Duodenal mucosa (tissue), 2 donors: ENCODE measurements around the gene ACTN4.

Source experiments
- H3K27ac ChIP-seq: one replicate; pipeline ENCODE4 v1.7.0; 2013; ENCODE audit warnings: low read depth, low read length
- H3K27me3 ChIP-seq, 2 donors: one replicate each; pipeline ENCODE4 v1.7.0; 2013; ENCODE audit warnings: low read length in 2 of 2, control low read depth in 1 of 2; ENCODE audit not compliant: insufficient read depth in 2 of 2, control insufficient read depth in 1 of 2
- H3K36me3 ChIP-seq, 2 donors: one replicate each; pipeline ENCODE4 v1.7.0; 2013; ENCODE audit warnings: low read length in 2 of 2, control low read depth in 1 of 2; ENCODE audit not compliant: insufficient read depth in 2 of 2, control insufficient read depth in 1 of 2
- H3K4me1 ChIP-seq, 2 donors: one replicate each; pipeline ENCODE4 v1.7.0; 2013; ENCODE audit warnings: low read length in 2 of 2, control low read depth in 1 of 2; ENCODE audit not compliant: insufficient read depth in 2 of 2, control insufficient read depth in 1 of 2
- H3K4me3 ChIP-seq, 2 donors: one replicate each; pipeline ENCODE4 v1.7.0; 2013; ENCODE audit warnings: low read length in 2 of 2, low read depth in 1 of 2
- H3K9ac ChIP-seq, 2 donors: one replicate each; pipeline ENCODE4 v1.7.0; 2013; ENCODE audit warnings: low read length in 2 of 2, low read depth in 1 of 2
- H3K9me3 ChIP-seq, 2 donors: one replicate each; pipeline ENCODE4 v1.7.0; 2013; ENCODE audit warnings: low read length in 2 of 2, control low read depth in 1 of 2; ENCODE audit not compliant: control insufficient read depth in 1 of 2

ACTN4 gene

GRCh38 chr19:38722947-38723605 lies 75.6 kb downstream of the ACTN4 start:
- Histone ChIP-seq H3K27ac (no peak overlapping the region), H3K4me3 (no peak overlapping the region), H3K9ac (no peak overlapping the region), H3K4me1 (no peaks in the 10 kb centered on the region), H3K36me3 (peaks cover 83 to 100% of the 10 kb centered on the region in 2 donors), H3K27me3 (no peaks in the 10 kb centered on the region), H3K9me3 (no peaks in the 10 kb centered on the region)

- no peaks in the 10 kb centered on the region for H3K9me3 ChIP-seq
- no peak overlapping the region for H3K4me3 ChIP-seq
- H3K27ac ChIP-seq: no peak overlapping the region
- no peak overlapping the region for H3K9ac ChIP-seq
- H3K4me1 ChIP-seq: no peaks in the 10 kb centered on the region
- peaks cover 81 to 98% of the 10 kb centered on the region in 2 donors for H3K36me3 ChIP-seq
- no peaks in the 10 kb centered on the region for H3K27me3 ChIP-seq
These were observed 76.1 kb downstream of the ACTN4 start for GRCh38 chr19:38723606-38723965.

- Histone ChIP-seq H3K9ac (no peak overlapping the region), H3K36me3 (peaks cover 84 to 98% of the 10 kb centered on the region in 2 donors), H3K4me1 (no peaks in the 10 kb centered on the region), H3K4me3 (no peak overlapping the region), H3K27ac (no peak overlapping the region), H3K27me3 (no peaks in the 10 kb centered on the region), H3K9me3 (no peaks in the 10 kb centered on the region)
These were observed 76.8 kb downstream of the ACTN4 start for GRCh38 chr19:38723990-38724854.

DNA sequence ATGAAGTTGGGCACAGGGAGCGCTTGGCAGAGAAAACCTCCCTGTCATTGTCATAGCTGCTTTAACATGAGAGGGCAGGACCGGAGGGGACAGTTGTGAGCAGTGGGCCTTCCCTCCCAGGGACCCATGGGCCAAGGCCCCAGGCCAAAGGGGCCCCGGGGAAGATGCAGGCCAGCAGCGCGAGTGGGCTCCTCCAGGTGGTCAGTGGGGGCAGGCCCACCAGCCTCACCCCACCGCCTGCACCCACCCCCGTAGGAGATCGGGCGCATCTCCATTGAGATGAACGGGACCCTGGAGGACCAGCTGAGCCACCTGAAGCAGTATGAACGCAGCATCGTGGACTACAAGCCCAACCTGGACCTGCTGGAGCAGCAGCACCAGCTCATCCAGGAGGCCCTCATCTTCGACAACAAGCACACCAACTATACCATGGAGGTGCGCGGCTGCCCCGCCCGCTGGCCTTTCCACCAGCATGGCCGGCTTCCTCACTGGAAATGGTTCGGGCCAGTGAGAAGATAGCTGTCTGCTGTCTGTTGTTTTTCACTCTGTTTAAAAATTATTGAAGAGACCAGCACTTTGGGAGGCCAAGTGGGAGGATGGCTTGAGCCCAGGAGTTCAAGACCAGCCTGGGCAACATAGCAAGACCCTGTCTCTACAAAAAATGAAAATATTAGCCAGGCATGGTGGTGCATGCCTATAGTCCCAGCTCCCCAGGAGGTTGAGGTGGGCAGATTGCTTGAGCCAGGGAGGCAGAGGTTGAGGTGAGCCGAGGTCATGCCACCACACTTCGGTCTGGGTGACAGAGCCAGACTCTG lies 78.2 kb downstream of the ACTN4 start:
- H3K27me3 ChIP-seq: no peaks in the 10 kb centered on the region
- peaks cover 79 to 93% of the 10 kb centered on the region in 2 donors for H3K36me3 ChIP-seq
- no peak overlapping the region for H3K27ac ChIP-seq
- H3K4me3 ChIP-seq: no peak overlapping the region
- H3K9me3 ChIP-seq: no peaks in the 10 kb centered on the region
- H3K4me1 ChIP-seq: peaks cover 5 to 6% of the 10 kb centered on the region in 2 donors
- H3K9ac ChIP-seq: no peak overlapping the region

DNA sequence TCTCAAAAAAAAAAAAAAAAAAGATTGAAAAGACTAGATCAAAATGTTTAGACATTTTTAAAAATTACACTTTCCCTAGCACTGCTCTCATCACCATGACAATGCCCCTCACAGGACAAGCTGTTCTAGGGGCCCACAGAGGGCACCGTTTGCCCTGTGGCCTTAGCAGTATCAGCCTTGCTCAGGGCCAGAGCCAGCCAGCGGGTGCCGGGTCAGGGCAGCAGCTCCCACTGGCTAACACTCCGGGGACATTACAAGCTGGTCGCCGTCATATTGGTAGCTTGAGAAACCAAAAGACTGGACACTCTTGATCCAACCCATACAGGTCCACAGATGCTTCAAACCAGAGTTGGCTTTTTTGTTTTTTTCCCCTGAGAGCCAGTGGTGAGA lies 78.8 kb downstream of the ACTN4 start:
- peaks cover 79 to 93% of the 10 kb centered on the region in 2 donors for H3K36me3 ChIP-seq
- no peaks in the 10 kb centered on the region for H3K9me3 ChIP-seq
- H3K4me3 ChIP-seq: no peak overlapping the region
- H3K27ac ChIP-seq: no peak overlapping the region
- no peak overlapping the region for H3K9ac ChIP-seq
- H3K27me3 ChIP-seq: no peaks in the 10 kb centered on the region
- peaks cover 11% of the 10 kb centered on the region in 2 donors for H3K4me1 ChIP-seq

- Histone ChIP-seq H3K4me1 (peaks cover 16% of the 10 kb centered on the region in 2 donors), H3K9ac (no peak overlapping the region), H3K27ac (no peak overlapping the region), H3K36me3 (peaks cover 76 to 90% of the 10 kb centered on the region in 2 donors), H3K4me3 (no peak overlapping the region), H3K27me3 (no peaks in the 10 kb centered on the region), H3K9me3 (no peaks in the 10 kb centered on the region)
These were observed 79.4 kb downstream of the ACTN4 start for GRCh38 chr19:38726761-38727301.

DNA sequence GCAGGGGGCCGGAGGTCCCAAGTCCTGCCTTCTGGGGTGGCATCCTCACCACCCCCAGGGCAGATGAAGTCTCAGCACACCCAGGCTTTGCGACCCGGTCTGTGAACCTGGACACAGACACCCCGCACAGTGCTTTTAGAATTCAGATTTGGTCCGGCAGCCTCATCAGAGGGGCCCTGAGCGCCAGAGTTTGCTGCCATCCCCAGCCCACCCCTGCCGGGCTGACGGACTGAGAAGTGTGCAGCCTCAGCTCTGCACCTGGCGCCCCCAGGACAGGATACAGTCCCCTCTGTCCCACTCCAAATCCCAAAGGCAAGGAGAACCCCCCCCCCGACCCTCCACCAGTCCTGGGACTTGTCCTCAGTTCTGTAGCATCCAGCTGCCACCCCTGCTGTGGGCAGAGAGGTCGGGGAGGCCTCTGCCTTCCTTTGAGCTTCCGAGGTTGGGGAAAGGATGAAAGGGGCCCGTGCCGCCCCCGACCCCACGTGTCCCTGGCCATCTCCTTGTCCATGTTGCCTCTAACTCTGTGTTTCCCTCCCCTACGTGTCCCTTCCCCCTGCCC lies 79.9 kb downstream of the ACTN4 start:
- no peak overlapping the region for H3K4me3 ChIP-seq
- H3K27me3 ChIP-seq: no peaks in the 10 kb centered on the region
- no peak overlapping the region for H3K27ac ChIP-seq
- peaks cover 16 to 21% of the 10 kb centered on the region in 2 donors for H3K4me1 ChIP-seq
- H3K36me3 ChIP-seq: peaks cover 74 to 85% of the 10 kb centered on the region in 2 donors
- no peak overlapping the region for H3K9ac ChIP-seq
- H3K9me3 ChIP-seq: no peaks in the 10 kb centered on the region

- H3K27ac ChIP-seq: no peak overlapping the region
- H3K4me1 ChIP-seq: peaks cover 22 to 27% of the 10 kb centered on the region in 2 donors
- H3K4me3 ChIP-seq: no peak overlapping the region
- no peaks in the 10 kb centered on the region for H3K27me3 ChIP-seq
- no peaks in the 10 kb centered on the region for H3K9me3 ChIP-seq
- H3K9ac ChIP-seq: no peak overlapping the region
- H3K36me3 ChIP-seq: peaks cover 68 to 78% of the 10 kb centered on the region in 2 donors
These were observed 80.6 kb downstream of the ACTN4 start for GRCh38 chr19:38727868-38728660.
